HG03378 (cell line): ENCODE measurements around the gene CCDC167.

Source experiments
- ATAC-seq: cut with Tn5 transposase; IDR thresholded peaks from one replicate; pipeline ENCODE4 v1.9.1; 2021; ENCODE audit warnings: mild to moderate bottlenecking, moderate library complexity; ENCODE audit not compliant: unreplicated experiment

Gene CCDC167

GRCh38 chr6:37499433-37500293 is at the start of gene CCDC167:
Gene CCDC167, minus strand, starts transcription at chr6:37499893. Its CDS starts 30 bp downstream, at chr6:37499863.
- peak; percentile 73 for ATAC-seq

- no peak for ATAC-seq
These were observed 49.5 kb upstream of the CCDC167 start for GRCh38 chr6:37549154-37549553.

- ATAC-seq: no peak
These were observed 48.5 kb upstream of the CCDC167 start for GRCh38 chr6:37548067-37548674.

GRCh38 chr6:37547564-37548061 is 47.9 kb upstream of the CCDC167 start:
- peak; percentile 38 for ATAC-seq

- no peak for ATAC-seq
These were observed 46.6 kb upstream of the CCDC167 start for GRCh38 chr6:37546141-37546871.

- ATAC-seq: no peak
These were observed 44.8 kb upstream of the CCDC167 start for GRCh38 chr6:37544530-37544929.

GRCh38 chr6:37543361-37543760 is 43.7 kb upstream of the CCDC167 start:
- no peak for ATAC-seq

- ATAC-seq: no peak
These were observed 41.7 kb upstream of the CCDC167 start for GRCh38 chr6:37541346-37541745.

- no peak for ATAC-seq
These were observed 40.7 kb upstream of the CCDC167 start for GRCh38 chr6:37540390-37540789.

- ATAC-seq: no peak
These were observed 40.3 kb upstream of the CCDC167 start for GRCh38 chr6:37540029-37540352.

- no peak for ATAC-seq
These were observed 39.7 kb upstream of the CCDC167 start for GRCh38 chr6:37539171-37540028.

- no peak for ATAC-seq
These were observed 38.4 kb upstream of the CCDC167 start for GRCh38 chr6:37538107-37538506.

GRCh38 chr6:37537548-37537947 is 37.9 kb upstream of the CCDC167 start:
- ATAC-seq: no peak

- no peak for ATAC-seq
These were observed 36.9 kb upstream of the CCDC167 start for GRCh38 chr6:37536491-37537190.

GRCh38 chr6:37535759-37536490 is 36.2 kb upstream of the CCDC167 start:
- ATAC-seq: no peak

- ATAC-seq: no peak
These were observed 35.7 kb upstream of the CCDC167 start for GRCh38 chr6:37535428-37535758.

GRCh38 chr6:37534893-37535292 is 35.2 kb upstream of the CCDC167 start:
- ATAC-seq: no peak

GRCh38 chr6:37532122-37532521 is 32.4 kb upstream of the CCDC167 start:
- ATAC-seq: no peak

- no peak for ATAC-seq
These were observed 31.8 kb upstream of the CCDC167 start for GRCh38 chr6:37531437-37532036.
